SU-DHL-6 (cell line): Measurements from ENCODE around the gene ADH1C.
"Not testable (repeated sequence)": the region's sequence is repeated elsewhere in the genome, so short reads cannot be mapped to it uniquely, and the experiment has no call there.

Source experiments
- H2AFZ ChIP-seq: fragments of 200-600 bp; sonication (generic); 2 replicates; pipeline ENCODE4 v1.6.1; 2014; ENCODE audit warnings: low read depth, mild to moderate bottlenecking, moderate library complexity, mixed read lengths, antibody characterized with exemption, low read length; ENCODE audit not compliant: severe bottlenecking
- H3F3A ChIP-seq: fragments of 200-600 bp; shearing (Covaris generic); 2 replicates; pipeline ENCODE4 v1.6.0; 2016; ENCODE audit warnings: antibody characterized with exemption, mild to moderate bottlenecking; ENCODE audit not compliant: insufficient read depth
- H3K27ac ChIP-seq: fragments of 200-600 bp; sonication (generic); 2 replicates; pipeline ENCODE4 v1.5.1; 2016; ENCODE audit warnings: low read depth, mild to moderate bottlenecking, low read length, moderate library complexity, mixed read lengths
- H3K27me3 ChIP-seq: fragments of 200-600 bp; sonication (generic), shearing (Covaris generic); 2 replicates; pipeline ENCODE4 v1.6.0; 2014; ENCODE audit warnings: mild to moderate bottlenecking, low read length
- H3K36me3 ChIP-seq: fragments of 200-600 bp; sonication (generic); 2 replicates; pipeline ENCODE4 v1.6.1; 2014; ENCODE audit warnings: mild to moderate bottlenecking, low read length, mixed read lengths
- H3K4me2 ChIP-seq: fragments of 300-600, 200-600 bp; shearing (Covaris generic), sonication (generic); 2 replicates; pipeline ENCODE4 v1.6.0; 2014; ENCODE audit warnings: low read length, low read depth, mild to moderate bottlenecking; ENCODE audit not compliant: poor library complexity, severe bottlenecking
- H3K4me3 ChIP-seq: fragments of 200-600 bp; sonication (generic); 2 replicates; pipeline ENCODE4 v1.5.1; 2014; ENCODE audit warnings: antibody characterized with exemption, low read length, mild to moderate bottlenecking, mixed read lengths; ENCODE audit not compliant: insufficient read depth, poor library complexity, severe bottlenecking
- H3K79me2 ChIP-seq: fragments of 200-600 bp; sonication (generic); 2 replicates; pipeline ENCODE4 v1.6.1; 2014; ENCODE audit warnings: mild to moderate bottlenecking, low read length, moderate library complexity; ENCODE audit not compliant: insufficient read depth
- H3K9ac ChIP-seq: fragments of 200-600 bp; sonication (generic); 2 replicates; pipeline ENCODE4 v1.7.0; 2014; ENCODE audit warnings: mild to moderate bottlenecking, low read length
- H3K9me2 ChIP-seq: fragments of 200-600 bp; sonication (generic); replicated peaks from 2 replicates; pipeline ENCODE4 v1.6.1; 2014; ENCODE audit warnings: low read length; ENCODE audit not compliant: insufficient read depth
- H3K9me3 ChIP-seq: fragments of 200-600 bp; sonication (generic); 2 replicates; pipeline ENCODE4 v1.6.1; 2014; ENCODE audit warnings: low read length, mixed read lengths; ENCODE audit not compliant: insufficient read depth
- H4K20me1 ChIP-seq: fragments of 200-600 bp; sonication (generic); 2 replicates; pipeline ENCODE4 v1.6.1; 2014; ENCODE audit warnings: low read depth, mild to moderate bottlenecking, antibody characterized with exemption, low read length, moderate library complexity, mixed read lengths
- CTCF ChIP-seq: fragments of 200-600 bp; sonication (generic); IDR thresholded peaks from one replicate; pipeline ENCODE4 v1.5.1; 2017; ENCODE audit warnings: antibody characterized with exemption, mild to moderate bottlenecking, low read length, moderate library complexity; ENCODE audit not compliant: insufficient read depth, poor library complexity, severe bottlenecking
- EZH2phosphoT487 ChIP-seq: fragments of 200-600 bp; sonication (generic), shearing (Covaris generic); conservative IDR thresholded peaks from 2 replicates; pipeline ENCODE4 v1.6.1; 2018; ENCODE audit warnings: mild to moderate bottlenecking, antibody characterized with exemption, low read length, moderate library complexity, mixed read lengths

ADH1C gene

DNA sequence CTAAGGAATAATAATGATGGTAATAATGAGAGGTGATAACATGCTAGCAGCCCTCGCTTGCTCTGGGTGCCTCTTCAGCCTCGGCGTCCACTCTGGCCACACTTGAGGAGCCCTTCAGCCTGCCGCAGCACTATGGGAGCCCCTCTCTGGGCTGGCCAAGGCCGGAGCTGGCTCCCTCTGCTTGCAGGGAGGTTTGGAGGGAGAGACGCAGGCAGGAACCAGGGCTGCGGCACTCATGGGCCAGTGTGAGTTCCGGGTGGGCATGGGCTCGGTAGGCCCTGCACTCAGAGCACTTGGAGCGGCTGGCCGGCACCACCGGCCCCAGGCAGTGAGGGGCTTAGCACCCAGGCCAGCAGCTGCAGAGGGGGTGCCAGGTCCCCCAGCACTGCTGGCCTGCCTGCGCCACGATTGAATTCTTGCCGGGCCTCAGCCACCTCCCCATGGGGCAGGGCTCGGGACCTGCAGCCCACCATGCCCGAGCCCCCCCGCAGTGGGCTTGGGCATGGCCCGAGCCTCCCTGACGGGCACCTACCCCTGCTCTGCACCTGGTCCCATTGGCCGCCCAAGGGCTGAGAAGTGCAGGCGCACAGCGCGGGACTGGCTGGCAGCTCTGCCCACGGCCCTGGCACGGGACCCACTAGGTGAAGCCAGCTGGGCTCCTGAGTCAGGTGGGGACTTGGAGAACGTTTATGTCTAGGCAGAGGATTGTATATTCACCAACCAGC is 7.1 kb upstream of the ADH1C start:
- no peaks in the 10 kb centered on the region for H3K9me2 ChIP-seq
- H3K9ac ChIP-seq = no peak overlapping the region
- TF ChIP-seq EZH2phosphoT487 (no peak), CTCF (no peak)
- H3K79me2 ChIP-seq = no peaks in the 10 kb centered on the region
- no peaks in the 10 kb centered on the region for H3K9me3 ChIP-seq
- no peak overlapping the region for H3K4me3 ChIP-seq
- H3K27me3 ChIP-seq = no peaks in the 10 kb centered on the region
- no peaks in the 10 kb centered on the region for H3K36me3 ChIP-seq
- no peak overlapping the region for H2AFZ ChIP-seq
- no peak overlapping the region for H3K27ac ChIP-seq
- no peaks in the 10 kb centered on the region for H4K20me1 ChIP-seq
- no peaks in the 10 kb centered on the region for H3F3A ChIP-seq
- H3K4me2 ChIP-seq = no peak overlapping the region

GRCh38 chr4:99357948-99358347 is 5.4 kb upstream of the ADH1C start:
- no peak for TF ChIP-seq CTCF
- no peak for TF ChIP-seq EZH2phosphoT487
- Histone ChIP-seq H3K27me3 (no peaks in the 10 kb centered on the region), H3K4me3 (no peak overlapping the region), H3K9me2 (no peaks in the 10 kb centered on the region), H3K27ac (no peak overlapping the region), H3K36me3 (no peaks in the 10 kb centered on the region), H2AFZ (no peak overlapping the region), H4K20me1 (no peaks in the 10 kb centered on the region), H3K4me2 (no peak overlapping the region), H3K9me3 (no peaks in the 10 kb centered on the region), H3F3A (no peaks in the 10 kb centered on the region), H3K9ac (no peak overlapping the region), H3K79me2 (no peaks in the 10 kb centered on the region)

DNA sequence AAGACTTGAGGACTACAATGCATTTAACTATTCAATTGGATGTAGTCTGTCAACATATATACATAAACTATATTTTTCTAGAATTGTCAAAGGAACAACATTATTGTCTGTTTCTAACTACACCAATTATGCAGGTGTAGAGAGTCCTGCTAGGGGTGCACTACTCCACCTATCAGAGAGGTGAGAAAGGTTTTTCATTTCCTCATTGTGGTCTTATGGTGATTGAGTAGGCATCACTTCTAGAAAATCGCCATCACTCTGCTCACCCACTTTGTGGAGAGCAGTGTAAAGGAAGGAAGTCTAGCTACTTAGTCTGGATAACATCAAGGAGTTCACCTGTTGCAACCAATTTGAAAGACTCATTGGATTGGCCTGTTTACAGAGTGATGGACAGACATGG is 4.4 kb upstream of the ADH1C start:
- Histone ChIP-seq H3K27me3 (no peaks in the 10 kb centered on the region), H3F3A (no peaks in the 10 kb centered on the region), H3K4me3 (no peak overlapping the region), H3K79me2 (no peaks in the 10 kb centered on the region), H2AFZ (no peak overlapping the region), H3K9me3 (no peaks in the 10 kb centered on the region), H3K9me2 (no peaks in the 10 kb centered on the region), H3K4me2 (no peak overlapping the region), H4K20me1 (no peaks in the 10 kb centered on the region), H3K27ac (no peak overlapping the region), H3K9ac (no peak overlapping the region), H3K36me3 (no peaks in the 10 kb centered on the region)
- TF ChIP-seq CTCF = no peak
- no peak for TF ChIP-seq EZH2phosphoT487

DNA sequence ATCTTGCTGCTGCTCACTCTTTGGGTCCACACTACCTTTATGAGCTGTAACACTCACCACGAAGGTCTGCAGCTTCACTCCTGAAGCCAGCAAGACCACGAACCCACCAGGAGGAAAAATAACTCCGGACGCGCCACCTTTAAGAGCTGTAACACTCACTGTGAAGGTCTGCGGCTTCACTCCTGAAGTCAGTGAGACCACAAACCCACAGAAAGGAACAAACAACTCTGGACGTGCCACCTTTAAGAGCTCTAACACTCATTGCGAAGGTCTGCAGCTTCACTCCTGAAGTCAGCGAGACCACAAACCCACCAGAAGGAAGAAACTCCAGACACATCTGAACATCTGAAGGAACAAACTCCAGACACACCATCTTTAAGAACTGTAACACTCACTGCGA is 3.6 kb upstream of the ADH1C start:
- not testable (repeated sequence) for H3K9me2 ChIP-seq, H3K4me3 ChIP-seq, H3K9me3 ChIP-seq, H3F3A ChIP-seq, H3K27ac ChIP-seq, H4K20me1 ChIP-seq, H3K9ac ChIP-seq, H2AFZ ChIP-seq, H3K27me3 ChIP-seq, H3K4me2 ChIP-seq, H3K36me3 ChIP-seq, H3K79me2 ChIP-seq
